DMS 273 treated with DMSO at 0.1 percent for 48 hours (cell line): Measurements from ENCODE around the gene RPH3AL.
A peak's percentile ranks its signal among the peaks of the same experiment; 100 is the strongest.

Experiments
- DNase-seq: peaks from one replicate; lab custom pipeline; 2025; lab: John Stamatoyannopoulos, UW

The RPH3AL gene, protein sequence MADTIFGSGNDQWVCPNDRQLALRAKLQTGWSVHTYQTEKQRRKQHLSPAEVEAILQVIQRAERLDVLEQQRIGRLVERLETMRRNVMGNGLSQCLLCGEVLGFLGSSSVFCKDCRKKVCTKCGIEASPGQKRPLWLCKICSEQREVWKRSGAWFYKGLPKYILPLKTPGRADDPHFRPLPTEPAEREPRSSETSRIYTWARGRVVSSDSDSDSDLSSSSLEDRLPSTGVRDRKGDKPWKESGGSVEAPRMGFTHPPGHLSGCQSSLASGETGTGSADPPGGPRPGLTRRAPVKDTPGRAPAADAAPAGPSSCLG

GRCh38 chr17:352421-353212 lies at the start of gene RPH3AL:
Gene RPH3AL (minus strand): TSS chr17:352807. CDS start chr17:327543, 25,264 bp downstream.
- no peak for DNase-seq

DNA sequence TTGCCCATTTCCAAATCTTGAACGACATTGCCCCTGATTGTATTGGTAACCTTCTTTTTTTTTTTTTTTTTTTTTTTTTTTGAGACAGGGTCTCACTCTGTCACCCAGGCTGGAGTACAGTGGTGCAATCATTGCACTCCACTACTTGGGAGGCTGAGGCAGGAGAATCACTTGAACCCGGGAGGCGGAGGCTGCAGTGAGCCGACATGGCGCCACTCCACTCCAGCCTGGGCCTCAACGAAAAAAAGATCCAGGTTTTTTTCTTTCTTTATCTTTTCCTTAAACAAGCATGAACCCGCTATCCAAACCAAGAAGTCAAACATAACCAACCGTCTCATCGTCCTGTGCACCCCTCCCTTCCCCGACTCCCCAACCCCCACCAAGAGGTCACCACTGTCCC lies 47.6 kb upstream of the RPH3AL start:
- DNase-seq: no peak

GRCh38 chr17:396788-397187 lies 44.2 kb upstream of the RPH3AL start:
- DNase-seq: no peak

- DNase-seq: no peak
Measured at GRCh38 chr17:395974-396373, 43.4 kb upstream of the RPH3AL start.

- no peak for DNase-seq
Measured at GRCh38 chr17:395179-395578, 42.6 kb upstream of the RPH3AL start.

DNA sequence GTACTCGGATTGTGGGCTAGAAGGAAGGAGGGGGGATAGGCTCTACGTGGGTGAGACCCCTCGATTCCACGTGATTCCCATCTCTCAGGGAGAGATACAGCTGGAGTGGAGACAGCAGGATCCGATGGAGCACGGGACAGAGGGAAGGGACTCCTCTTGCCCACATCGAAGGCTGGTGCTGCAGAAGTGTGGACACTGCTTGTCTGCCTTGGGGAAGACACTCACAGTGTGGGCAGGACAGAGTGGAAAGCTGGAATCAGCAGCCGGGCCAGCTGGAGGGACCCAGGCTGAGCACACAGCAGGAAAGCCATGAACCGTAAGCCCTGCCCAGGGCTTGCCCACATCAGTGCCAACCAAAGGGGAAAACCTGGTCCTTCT lies 42.1 kb upstream of the RPH3AL start:
- no peak for DNase-seq

GRCh38 chr17:393806-394717 lies 41.5 kb upstream of the RPH3AL start:
- DNase-seq: no peak

DNA sequence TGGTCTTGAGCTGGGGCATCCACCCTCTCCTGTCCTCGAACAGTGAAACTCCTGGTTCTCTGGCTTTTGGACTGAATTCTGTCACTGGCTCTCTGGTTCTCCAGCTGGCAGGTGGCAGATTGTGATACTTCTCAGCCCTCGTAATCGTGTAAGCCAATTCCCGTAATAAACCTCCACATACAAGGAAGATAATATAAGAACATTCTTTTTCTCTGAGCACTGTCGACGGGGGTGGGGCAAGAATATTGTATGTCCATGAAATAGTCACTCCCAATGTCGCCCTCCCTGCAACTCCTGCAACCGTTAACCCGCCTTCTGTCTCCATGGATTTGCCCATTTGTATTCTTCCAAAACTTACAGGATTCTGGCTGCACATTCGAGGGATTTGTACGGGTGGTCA lies 39.2 kb upstream of the RPH3AL start:
- DNase-seq: no peak

GRCh38 chr17:390025-390424 lies 37.4 kb upstream of the RPH3AL start:
- no peak for DNase-seq

GRCh38 chr17:388087-388486 lies 35.5 kb upstream of the RPH3AL start:
- DNase-seq: no peak

DNA sequence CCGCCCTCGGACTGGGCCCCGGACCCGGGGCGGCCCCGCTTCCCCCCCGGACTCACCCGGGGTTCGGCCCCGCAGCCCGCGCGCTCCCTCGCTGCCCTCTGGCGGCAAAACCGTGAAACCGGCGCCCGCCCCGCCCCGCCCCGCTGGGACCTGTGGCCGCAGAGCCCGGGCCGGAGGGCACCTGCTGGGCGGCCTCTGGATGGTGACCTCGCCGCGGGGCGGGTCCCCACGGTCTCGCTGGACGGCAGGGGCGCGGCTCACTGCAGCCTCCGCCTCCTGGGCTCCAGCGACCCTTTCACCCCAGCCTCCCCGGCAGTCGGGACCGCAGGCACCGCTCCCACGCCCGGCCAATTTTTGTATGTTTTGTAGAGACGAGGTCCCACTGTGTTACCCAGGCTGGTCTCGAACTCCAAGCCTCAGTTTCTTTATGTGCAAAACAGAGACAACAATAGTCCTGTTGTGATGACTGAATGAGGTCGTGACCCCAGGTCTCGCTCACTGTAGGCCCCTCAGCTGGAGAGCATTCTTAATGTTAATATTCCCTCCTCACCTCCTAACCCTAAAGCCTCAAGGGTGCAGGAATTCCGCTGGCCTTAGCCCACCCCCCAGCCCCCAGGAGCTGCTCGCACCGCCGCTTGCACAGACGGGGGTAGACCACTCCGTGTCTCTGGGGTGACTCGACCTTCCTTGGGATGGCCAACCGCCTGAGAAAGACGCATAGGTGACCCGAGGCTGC lies 33.7 kb upstream of the RPH3AL start:
- DNase-seq: no peak

DNA sequence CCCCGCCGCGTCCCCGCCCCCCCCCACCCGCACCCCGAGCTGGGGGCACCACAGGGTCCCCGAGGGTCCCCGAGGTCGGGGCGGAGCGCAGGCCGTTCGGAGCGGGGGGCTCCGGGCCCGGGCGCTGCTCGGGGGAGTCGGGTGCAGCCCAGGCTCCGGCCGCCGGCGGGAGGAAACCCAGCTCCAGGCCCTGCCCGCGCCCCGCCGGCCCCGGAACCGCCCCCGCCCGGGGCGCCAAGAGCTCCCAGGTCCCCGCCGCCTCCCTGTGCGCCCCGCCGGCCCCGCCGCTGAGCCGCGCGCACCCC lies 33.2 kb upstream of the RPH3AL start:
- DNase-seq: no peak

GRCh38 chr17:385178-385835 lies 32.7 kb upstream of the RPH3AL start:
- DNase-seq: no peak

- DNase-seq: no peak
Measured at GRCh38 chr17:384622-385177, 32.1 kb upstream of the RPH3AL start.

DNA sequence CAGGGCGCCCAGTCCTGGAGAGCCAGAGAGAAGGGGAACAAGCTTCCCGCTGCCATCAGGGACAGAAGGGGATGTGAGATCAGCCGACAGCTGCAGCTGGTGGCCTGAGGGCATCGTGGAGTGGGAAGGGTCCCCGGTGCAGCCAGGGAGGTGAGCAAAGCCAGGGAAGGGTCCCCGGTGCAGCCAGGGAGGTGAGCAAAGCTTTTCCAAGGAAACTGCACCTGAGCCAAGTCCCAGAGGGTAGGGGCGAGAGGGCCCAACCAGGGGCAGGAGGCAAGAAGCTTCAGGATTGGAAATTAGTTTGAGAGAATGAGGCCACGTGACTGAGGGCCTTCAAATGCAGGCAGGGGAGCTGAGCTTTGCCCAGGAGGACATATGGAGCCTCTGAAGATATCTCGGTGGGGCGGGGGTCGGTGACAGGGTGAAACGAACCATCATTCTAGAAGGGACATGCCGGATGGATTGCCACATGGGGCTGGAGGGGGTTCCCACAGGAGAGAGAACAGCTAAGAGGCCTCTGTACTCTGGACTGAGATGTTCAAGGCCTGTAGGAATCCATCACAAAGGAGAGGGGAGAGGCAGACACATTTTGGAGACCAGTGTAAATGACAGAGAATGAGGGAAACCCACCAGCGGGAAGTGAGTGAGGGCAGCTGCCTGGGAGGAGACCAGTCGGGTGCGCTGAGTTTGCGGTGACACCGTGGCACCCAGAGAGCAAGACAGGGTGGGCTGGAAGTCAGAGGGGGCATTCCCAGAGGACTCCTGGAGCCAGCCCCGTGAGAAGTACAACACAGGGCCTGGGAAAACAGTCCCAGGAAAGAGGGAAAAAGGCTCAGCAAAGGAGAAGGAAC lies 31.4 kb upstream of the RPH3AL start:
- DNase-seq: no peak

DNA sequence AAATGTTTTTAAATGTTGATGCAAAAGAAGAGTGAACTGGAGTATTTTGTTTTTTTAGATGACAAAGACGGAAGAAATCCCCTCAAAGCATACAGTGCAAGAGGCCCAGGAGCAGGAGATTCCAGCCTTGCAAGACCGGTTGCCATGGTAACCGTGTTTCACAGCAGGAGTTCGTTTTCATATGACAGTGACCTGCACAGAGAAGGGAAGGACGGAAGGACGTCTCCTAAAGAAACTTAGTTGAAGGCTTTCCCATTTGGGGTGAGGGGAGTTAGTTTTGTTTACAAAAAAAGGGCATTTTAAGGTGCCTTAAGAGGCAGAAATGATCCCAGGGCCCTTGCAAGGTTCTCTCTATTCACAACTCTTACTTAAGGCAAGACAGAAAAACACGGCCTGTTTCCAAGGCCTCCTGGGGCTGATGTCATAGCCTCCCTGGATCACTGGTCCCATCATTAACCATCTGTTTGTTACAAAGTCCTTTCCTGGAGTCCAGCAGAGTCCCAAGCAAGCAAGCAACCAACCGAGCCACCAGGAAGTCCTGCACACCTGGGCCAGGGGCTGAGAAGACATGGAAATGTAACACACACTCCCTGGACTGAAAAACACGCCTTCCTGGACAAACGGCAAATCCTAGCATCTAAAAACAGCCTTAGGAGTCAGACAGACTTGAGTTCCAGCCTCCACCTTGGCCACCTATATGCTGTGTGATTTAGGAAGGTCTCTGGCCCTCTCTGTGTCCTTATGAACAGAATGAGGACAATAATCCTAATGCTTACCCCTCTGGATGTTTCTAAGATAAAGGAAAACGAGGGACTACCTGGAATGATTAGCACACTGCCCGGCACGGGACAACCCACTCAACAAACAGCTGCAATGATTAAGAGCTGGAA lies 30.3 kb upstream of the RPH3AL start:
- DNase-seq: peak; percentile 14

DNA sequence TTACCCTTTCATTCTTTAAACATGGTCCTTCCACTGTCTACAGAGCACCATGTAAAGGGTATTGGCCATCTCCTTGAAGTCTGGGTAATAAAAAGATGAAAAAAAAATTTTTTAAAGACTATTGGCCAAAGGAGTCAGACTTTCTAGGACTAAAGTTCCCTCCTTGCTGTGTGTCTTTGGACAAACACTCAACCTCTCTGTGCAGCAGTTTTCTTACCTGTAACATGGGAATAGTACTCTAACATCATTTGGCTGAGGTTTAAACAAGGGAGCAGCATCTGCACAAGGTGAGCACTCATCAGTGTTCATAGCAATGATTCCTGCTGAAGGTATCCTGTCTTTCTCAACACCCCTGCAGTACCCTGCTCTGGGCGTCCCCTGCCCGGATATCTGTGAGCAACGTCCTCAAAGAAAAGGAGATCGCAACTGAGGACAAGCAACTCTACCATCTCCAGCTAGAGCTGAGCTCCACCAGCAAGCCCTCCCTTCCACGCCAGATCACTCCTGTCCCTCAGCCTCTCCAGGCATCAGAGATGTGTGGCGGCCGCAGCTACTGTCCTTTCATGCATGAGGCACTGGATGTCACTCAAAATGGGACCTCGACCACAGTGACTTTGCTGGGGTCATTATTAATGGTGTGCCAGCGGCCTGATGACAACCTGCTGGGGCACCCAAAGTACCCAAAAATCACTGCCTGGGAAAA lies 29.5 kb upstream of the RPH3AL start:
- no peak for DNase-seq

- DNase-seq: no peak
Measured at GRCh38 chr17:381516-381915, 28.9 kb upstream of the RPH3AL start.
